Measurements from ENCODE around the gene VSTM4. TPM values are rescaled to one million over a fixed set of nuclear protein-coding genes. Genes with fewer than 3 reads are reported as not detected.

Gene VSTM4
- total RNA-seq, 2 experiments from 2014 or later = 0.16 TPM; not detected in 1

DNA sequence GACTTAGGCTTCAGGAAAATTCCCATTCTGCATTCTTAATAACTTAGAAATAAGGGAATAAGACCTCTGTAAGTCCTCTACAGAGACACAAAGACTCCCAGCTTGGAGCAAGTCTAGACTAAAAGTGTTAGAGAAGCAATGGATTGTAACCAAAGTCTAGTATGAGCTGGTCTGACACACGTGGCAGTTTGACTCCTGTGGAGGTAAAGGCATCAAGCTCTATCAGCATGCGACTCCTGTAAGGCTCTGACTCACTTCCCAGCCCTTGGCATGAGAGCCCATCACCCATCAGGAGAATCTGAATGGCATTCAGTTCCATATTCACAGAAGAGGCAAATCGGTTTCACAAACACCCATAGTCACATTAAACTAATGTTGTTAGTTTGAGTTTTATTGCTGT, 4.4 kb upstream of the VSTM4 start:
- H3K9me3 Mint-ChIP-seq (ENCODE audit: low read depth) = peaks cover 4% of the 10 kb centered on the region
- DNase-seq = no peak
- H3K4me1 Mint-ChIP-seq = peaks cover 2% of the 10 kb centered on the region
- ATAC-seq = no peak
- no peaks in the 10 kb centered on the region for H3K36me3 Mint-ChIP-seq
- H3K27ac Mint-ChIP-seq = no peak overlapping the region
- peaks cover 63% of the 10 kb centered on the region for H3K27me3 Mint-ChIP-seq
- CTCF ChIA-PET = interaction anchor here (0.9 kb wide), 1 partner anchor 463 kb away, joined by 4 read pairs; no protein-coding TSS in a partner anchor
- no peak overlapping the region for H3K4me3 Mint-ChIP-seq

GRCh38 chr10:49118430-49119074, 3.2 kb upstream of the VSTM4 start:
- Mint-ChIP-seq H3K27ac (no peak overlapping the region), H3K4me1 (peaks cover 4% of the 10 kb centered on the region), H3K27me3 (peaks cover 68% of the 10 kb centered on the region), H3K4me3 (no peak overlapping the region), H3K36me3 (no peaks in the 10 kb centered on the region), H3K9me3 (ENCODE audit: low read depth) (no peaks in the 10 kb centered on the region)
- DNase-seq (no peak), ATAC-seq (no peak)
- CTCF ChIA-PET = no interaction called here

- ATAC-seq (no peak), DNase-seq (no peak)
- H3K27me3 Mint-ChIP-seq = peaks cover 68% of the 10 kb centered on the region
- CTCF ChIA-PET = no interaction called here
- no peaks in the 10 kb centered on the region for H3K36me3 Mint-ChIP-seq
- no peaks in the 10 kb centered on the region for H3K9me3 Mint-ChIP-seq (ENCODE audit: low read depth)
- peaks cover 4% of the 10 kb centered on the region for H3K4me1 Mint-ChIP-seq
- H3K4me3 Mint-ChIP-seq = no peak overlapping the region
- no peak overlapping the region for H3K27ac Mint-ChIP-seq
Measured at GRCh38 chr10:49117376-49118070, 2.2 kb upstream of the VSTM4 start.

DNA sequence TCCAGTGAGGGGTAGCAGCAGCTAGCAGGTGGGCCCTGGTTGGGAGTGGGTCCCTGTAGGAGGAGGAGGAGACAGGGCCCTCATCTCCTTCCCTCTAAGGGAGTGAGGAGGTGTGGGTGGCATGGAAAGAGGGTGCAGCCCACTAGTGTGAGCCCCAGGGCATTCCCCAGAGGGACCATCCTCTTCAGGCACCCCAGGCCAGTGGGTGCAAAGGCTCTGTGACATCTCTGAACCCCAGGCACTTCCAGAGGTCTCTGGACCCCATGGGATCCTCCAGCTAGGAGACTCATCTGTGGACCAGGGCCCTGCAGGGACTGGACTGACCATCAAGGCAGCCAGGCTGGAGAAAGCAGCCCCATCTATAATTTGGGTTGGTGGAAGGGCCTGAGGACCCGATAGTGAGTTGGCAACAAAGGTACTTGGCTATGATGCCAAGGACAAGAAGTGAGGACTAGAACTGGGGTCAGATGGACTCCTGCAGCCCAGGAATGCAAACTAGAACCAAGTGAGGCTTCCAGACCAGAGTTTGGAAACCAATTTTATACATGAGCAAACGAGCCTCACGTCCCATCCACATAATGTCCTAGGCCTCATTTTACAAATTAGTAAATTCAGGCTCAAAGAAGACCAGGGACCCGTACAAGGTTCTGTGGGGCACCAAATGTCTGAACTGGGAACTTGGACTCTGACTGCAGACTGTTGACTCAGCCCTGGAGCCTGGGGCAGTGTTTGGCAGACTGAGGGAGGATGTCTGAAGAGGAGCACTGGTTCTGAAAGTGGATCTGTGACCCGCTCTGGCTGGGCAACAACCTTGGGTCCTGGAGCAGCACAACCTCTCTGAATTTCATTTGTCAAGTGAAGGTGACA, 1.4 kb upstream of the VSTM4 start:
- H3K27ac Mint-ChIP-seq = no peak overlapping the region
- ATAC-seq = no peak
- DNase-seq = no peak
- H3K36me3 Mint-ChIP-seq = no peaks in the 10 kb centered on the region
- no peaks in the 10 kb centered on the region for H3K9me3 Mint-ChIP-seq (ENCODE audit: low read depth)
- CTCF ChIA-PET = no interaction called here
- H3K4me1 Mint-ChIP-seq = peaks cover 4% of the 10 kb centered on the region
- H3K4me3 Mint-ChIP-seq = no peak overlapping the region
- peaks cover 68% of the 10 kb centered on the region for H3K27me3 Mint-ChIP-seq

- Mint-ChIP-seq H3K27ac (no peak overlapping the region), H3K36me3 (no peaks in the 10 kb centered on the region), H3K4me3 (no peak overlapping the region), H3K4me1 (peaks cover 4% of the 10 kb centered on the region), H3K27me3 (peaks cover 66% of the 10 kb centered on the region), H3K9me3 (ENCODE audit: low read depth) (no peaks in the 10 kb centered on the region)
- CTCF ChIA-PET = no interaction called here
- ATAC-seq = no peak
- DNase-seq = no peak
Measured at GRCh38 chr10:49115796-49116508, 630 bp upstream of the VSTM4 start.

DNA sequence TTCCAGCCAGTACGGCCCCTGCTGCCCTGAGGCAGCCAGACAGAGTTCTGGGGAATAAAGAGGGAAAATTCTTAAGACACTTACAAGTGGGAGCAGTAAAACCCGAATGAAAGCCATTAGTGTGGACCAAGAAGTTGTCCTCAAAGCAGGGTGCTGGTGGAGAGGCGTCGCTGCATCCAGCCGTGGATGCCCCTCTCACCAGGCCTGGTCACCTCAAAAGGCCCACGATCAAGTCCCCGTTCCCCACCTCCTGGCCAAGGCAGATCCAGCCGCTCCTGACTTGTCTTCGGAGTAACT, 656 bp downstream of the VSTM4 start:
- peaks cover 56% of the 10 kb centered on the region for H3K27me3 Mint-ChIP-seq
- peak overlapping the region; percentile 44 for H3K4me3 Mint-ChIP-seq
- H3K4me1 Mint-ChIP-seq = peaks cover 4% of the 10 kb centered on the region
- no peak overlapping the region for H3K27ac Mint-ChIP-seq
- ATAC-seq = no peak
- H3K9me3 Mint-ChIP-seq (ENCODE audit: low read depth) = no peaks in the 10 kb centered on the region
- DNase-seq = no peak
- H3K36me3 Mint-ChIP-seq = no peaks in the 10 kb centered on the region
- CTCF ChIA-PET = no interaction called here

GRCh38 chr10:49113741-49114141, 1.6 kb downstream of the VSTM4 start:
- CTCF ChIA-PET = no interaction called here
- DNase-seq (no peak), ATAC-seq (no peak)
- H3K4me1 Mint-ChIP-seq = peaks cover 4% of the 10 kb centered on the region
- peaks cover 54% of the 10 kb centered on the region for H3K27me3 Mint-ChIP-seq
- no peaks in the 10 kb centered on the region for H3K36me3 Mint-ChIP-seq
- H3K27ac Mint-ChIP-seq = no peak overlapping the region
- no peaks in the 10 kb centered on the region for H3K9me3 Mint-ChIP-seq (ENCODE audit: low read depth)
- no peak overlapping the region for H3K4me3 Mint-ChIP-seq

GRCh38 chr10:49112851-49113250, 2.5 kb downstream of the VSTM4 start:
- CTCF ChIA-PET = no interaction called here
- Mint-ChIP-seq H3K27me3 (peaks cover 45% of the 10 kb centered on the region), H3K4me1 (peaks cover 4% of the 10 kb centered on the region), H3K9me3 (ENCODE audit: low read depth) (no peaks in the 10 kb centered on the region), H3K27ac (no peak overlapping the region), H3K36me3 (no peaks in the 10 kb centered on the region), H3K4me3 (no peak overlapping the region)
- DNase-seq (no peak), ATAC-seq (no peak)

DNA sequence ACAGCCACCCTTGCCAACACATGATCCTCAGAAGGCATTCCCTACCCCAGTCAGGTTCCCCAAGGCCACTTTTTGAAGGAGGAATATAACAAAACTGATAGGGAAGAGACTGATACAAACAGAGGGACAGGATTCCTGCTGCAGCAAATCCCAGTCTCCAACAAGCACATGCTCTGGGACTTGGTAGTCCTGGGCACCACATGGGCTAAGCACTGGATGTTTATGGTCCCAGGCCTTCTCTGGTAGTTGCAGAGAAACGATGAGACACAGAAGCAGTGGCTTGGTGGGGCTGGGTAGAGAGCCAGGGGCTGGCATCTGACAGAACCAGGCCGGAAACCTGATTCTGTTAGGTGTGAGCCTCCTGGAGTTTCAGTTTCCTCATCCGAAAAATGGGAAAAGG, 3.2 kb downstream of the VSTM4 start:
- H3K27ac Mint-ChIP-seq = no peak overlapping the region
- peaks cover 4% of the 10 kb centered on the region for H3K4me1 Mint-ChIP-seq
- H3K4me3 Mint-ChIP-seq = no peak overlapping the region
- CTCF ChIA-PET = no interaction called here
- H3K9me3 Mint-ChIP-seq (ENCODE audit: low read depth) = no peaks in the 10 kb centered on the region
- no peaks in the 10 kb centered on the region for H3K36me3 Mint-ChIP-seq
- H3K27me3 Mint-ChIP-seq = peaks cover 39% of the 10 kb centered on the region
- DNase-seq = no peak
- no peak for ATAC-seq

GRCh38 chr10:49111320-49111698, 4.0 kb downstream of the VSTM4 start:
- H3K27me3 Mint-ChIP-seq = peaks cover 35% of the 10 kb centered on the region
- no peaks in the 10 kb centered on the region for H3K36me3 Mint-ChIP-seq
- peaks cover 4% of the 10 kb centered on the region for H3K4me1 Mint-ChIP-seq
- H3K9me3 Mint-ChIP-seq (ENCODE audit: low read depth) = no peaks in the 10 kb centered on the region
- no peak overlapping the region for H3K4me3 Mint-ChIP-seq
- no peak for DNase-seq
- H3K27ac Mint-ChIP-seq = no peak overlapping the region
- CTCF ChIA-PET = no interaction called here
- no peak for ATAC-seq

DNA sequence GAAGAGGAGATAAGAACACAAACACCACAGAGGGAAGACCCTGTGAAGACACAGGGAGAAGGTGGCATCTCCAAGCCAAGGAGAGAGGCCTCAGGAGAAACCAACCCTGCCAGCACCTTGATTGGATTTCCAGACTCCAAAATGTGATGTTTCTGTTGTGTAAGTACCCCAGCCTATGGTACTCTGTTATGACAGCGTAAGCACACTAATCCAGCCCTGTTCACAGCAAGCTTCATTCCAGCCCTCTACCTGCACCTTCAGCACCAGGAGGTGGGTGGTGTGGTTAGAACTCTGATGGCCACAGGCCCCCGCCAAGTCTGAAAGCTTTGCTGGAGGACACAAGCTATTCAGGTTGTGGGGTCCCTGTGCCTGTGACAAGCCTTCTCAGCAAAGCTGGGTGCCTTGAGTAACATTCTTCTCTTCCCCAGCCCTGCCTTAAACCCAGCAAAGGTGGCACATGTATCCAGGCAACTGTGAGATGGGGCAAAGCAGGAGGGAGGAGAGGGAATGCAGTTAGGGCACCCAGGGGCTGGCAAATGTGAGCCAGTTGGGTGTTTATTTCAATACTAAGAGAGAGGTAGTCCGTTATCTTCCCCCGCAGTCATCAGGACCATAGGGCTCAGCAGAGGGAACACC, 4.5 kb downstream of the VSTM4 start:
- Mint-ChIP-seq H3K27me3 (peaks cover 30% of the 10 kb centered on the region), H3K36me3 (no peaks in the 10 kb centered on the region)

DNA sequence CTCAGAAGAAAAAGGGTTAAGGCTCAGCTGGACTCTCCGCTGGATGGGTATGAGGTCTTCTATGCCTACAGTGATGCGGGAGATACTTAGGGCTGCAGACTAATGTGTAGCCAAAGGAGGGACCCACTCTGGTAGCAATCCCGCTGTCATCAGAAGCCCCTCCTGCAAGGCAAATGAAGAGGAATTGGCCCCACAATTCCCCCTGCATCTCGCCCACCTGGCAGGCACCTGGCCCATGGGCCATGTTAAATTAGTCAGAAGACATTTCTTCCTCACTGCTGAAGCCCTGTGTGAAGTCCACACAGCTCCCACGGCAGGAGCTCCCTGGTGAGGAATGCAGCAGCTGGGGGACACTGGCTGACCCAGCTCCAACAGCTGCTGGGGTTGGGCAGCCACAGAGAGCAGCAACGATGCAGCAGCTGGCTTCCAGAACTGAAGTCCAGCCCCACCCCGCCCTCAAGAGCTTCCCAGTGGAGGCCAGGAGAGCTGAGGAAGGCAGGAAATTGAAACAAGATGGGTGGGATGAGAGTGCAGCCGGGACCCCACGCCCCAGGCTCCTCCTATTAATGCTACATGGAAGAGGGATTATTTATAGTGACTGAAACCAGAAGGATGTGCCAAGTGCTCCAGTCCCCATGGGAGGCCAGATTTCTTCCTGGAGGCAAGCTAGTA, 5.5 kb downstream of the VSTM4 start:
- no peaks in the 10 kb centered on the region for H3K36me3 Mint-ChIP-seq
- peaks cover 29% of the 10 kb centered on the region for H3K27me3 Mint-ChIP-seq
- peaks cover 2% of the 10 kb centered on the region for H3K4me1 Mint-ChIP-seq
- no peak overlapping the region for H3K4me3 Mint-ChIP-seq
- no peak overlapping the region for H3K27ac Mint-ChIP-seq
- ATAC-seq = no peak
- no peak for DNase-seq
- CTCF ChIA-PET = no interaction called here
- no peaks in the 10 kb centered on the region for H3K9me3 Mint-ChIP-seq (ENCODE audit: low read depth)

More for the DNA sequence above, 4.5 kb downstream of the VSTM4 start:
- no peak for DNase-seq
- no peak overlapping the region for H3K27ac Mint-ChIP-seq
- H3K4me1 Mint-ChIP-seq = peaks cover 4% of the 10 kb centered on the region
- no peak for ATAC-seq
- no peaks in the 10 kb centered on the region for H3K9me3 Mint-ChIP-seq (ENCODE audit: low read depth)
- H3K4me3 Mint-ChIP-seq = no peak overlapping the region
- CTCF ChIA-PET = no interaction called here

GRCh38 chr10:49108656-49109055, 6.7 kb downstream of the VSTM4 start:
- Mint-ChIP-seq H3K27me3 (peaks cover 20% of the 10 kb centered on the region), H3K27ac (no peak overlapping the region), H3K9me3 (ENCODE audit: low read depth) (no peaks in the 10 kb centered on the region), H3K36me3 (no peaks in the 10 kb centered on the region), H3K4me3 (no peak overlapping the region), H3K4me1 (no peaks in the 10 kb centered on the region)
- no peak for DNase-seq
- CTCF ChIA-PET = no interaction called here
- ATAC-seq = no peak

All from activated CD8-positive, alpha-beta memory T cell treated with anti-CD3 and anti-CD28 coated beads, Interleukin-2, amount 10 ng/mL, durations not matched to agents 7 days and 5 days (primary cell).